AG09319 (cell line): ENCODE results near the gene RAPGEF5.

Experiments
- DNase-seq: peaks from one replicate; pipeline ENCODE4 v3.0.0-alpha.2; 2010; ENCODE audit warnings: low read depth; ENCODE audit errors: extremely low read depth
- TF ChIP-seq, protein P1 (sequence below): IDR thresholded peaks from 2 replicates; pipeline ENCODE4 v1.5.1; 2011; ENCODE audit warnings: low read depth, mild to moderate bottlenecking, inconsistent platforms, low read length, moderate library complexity

The RAPGEF5 gene

DNA sequence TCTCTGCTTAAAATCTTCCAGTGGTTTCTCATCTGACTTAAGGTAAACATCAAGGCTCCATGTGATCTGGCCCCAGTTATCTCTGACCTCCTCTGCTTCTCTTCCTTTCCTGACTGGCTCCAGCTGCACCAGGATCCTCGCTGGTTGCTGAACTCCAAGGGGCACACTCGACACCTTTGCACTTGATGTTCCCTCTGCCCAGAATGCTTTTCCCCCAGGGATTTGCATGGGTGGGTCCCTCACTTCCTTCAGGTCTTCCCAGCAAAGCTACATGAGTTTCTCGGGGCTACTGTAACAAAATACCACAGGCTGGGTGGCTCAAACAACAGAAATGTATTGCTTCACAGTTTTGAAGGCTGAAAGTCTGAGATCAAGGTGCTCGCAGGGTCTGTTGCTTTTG is 245.3 kb downstream of the RAPGEF5 start:
- TF ChIP-seq, protein P1, sequence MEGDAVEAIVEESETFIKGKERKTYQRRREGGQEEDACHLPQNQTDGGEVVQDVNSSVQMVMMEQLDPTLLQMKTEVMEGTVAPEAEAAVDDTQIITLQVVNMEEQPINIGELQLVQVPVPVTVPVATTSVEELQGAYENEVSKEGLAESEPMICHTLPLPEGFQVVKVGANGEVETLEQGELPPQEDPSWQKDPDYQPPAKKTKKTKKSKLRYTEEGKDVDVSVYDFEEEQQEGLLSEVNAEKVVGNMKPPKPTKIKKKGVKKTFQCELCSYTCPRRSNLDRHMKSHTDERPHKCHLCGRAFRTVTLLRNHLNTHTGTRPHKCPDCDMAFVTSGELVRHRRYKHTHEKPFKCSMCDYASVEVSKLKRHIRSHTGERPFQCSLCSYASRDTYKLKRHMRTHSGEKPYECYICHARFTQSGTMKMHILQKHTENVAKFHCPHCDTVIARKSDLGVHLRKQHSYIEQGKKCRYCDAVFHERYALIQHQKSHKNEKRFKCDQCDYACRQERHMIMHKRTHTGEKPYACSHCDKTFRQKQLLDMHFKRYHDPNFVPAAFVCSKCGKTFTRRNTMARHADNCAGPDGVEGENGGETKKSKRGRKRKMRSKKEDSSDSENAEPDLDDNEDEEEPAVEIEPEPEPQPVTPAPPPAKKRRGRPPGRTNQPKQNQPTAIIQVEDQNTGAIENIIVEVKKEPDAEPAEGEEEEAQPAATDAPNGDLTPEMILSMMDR: no peak
- DNase-seq: no peak

DNA sequence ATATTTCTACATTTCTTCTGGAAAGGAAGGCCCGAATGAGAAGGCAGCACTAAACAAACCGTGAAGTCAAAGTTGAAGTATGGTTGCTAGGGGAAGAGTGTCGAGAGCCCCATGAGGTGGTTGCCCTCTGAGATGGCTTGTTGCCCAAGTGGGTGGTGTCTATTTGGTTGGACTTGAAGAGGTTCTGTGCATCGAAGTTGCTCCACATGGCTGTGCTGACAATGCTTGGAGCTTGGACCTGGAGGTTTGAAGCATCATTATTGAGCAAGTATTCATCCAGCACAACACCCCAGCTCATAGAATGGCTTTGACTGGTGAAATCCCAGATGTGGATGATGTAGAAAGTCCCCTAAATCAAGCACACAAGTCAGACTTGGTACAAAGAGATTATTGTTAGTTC is 246.1 kb downstream of the RAPGEF5 start:
- DNase-seq: no peak
- TF ChIP-seq, protein P1: no peak

DNA sequence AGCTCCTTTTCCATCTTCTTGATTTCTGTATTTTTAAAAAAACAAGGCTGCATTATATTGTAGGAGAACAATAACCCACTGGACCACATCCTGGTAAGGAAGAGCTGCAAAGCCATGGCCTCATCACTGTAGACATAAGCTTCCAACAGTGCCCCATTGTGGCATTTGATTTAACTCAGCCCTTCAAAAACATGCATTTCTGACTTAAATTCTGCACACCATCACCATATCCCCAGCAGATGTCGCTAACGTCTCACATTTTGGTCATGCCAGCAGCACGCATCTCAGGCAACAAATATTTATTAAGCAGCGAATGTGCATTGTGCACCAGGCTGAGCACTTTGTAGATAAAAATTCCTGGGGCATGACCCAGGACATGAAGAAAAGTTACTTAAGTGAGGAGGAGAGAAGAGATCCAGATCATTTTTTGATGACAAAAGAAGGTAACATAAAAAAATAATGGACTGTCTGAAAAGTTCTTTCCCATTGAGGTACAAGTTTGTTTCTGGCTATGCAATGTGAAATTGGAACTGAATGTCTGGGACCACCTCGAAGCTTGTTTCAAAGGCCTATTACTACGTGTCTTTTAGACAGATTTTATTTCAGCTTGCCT is 246.6 kb downstream of the RAPGEF5 start:
- TF ChIP-seq, protein P1: peak; percentile 83

DNA sequence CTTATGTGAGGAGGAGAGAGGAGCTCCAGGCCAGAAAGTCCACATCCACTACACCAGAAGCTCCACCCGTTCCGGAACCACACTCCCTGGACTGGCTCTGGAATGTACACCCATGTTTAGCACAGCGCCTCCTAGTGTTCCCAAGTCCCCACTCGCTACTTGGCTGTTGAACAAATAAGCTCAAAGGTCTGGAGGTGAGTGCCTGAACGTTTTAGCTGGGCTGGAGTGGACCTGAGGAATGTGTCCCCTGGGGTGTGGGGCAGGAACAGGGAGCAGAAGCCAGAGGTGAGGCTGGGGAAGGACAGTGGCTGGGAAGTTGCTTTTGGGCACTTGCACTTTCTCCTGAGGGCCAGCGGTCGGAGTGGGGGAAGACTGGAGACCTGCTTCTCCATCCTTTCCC is 247.2 kb downstream of the RAPGEF5 start:
- TF ChIP-seq, protein P1: peak; percentile 41
- no peak for DNase-seq

More for the DNA sequence above, 246.6 kb downstream of the RAPGEF5 start:
- DNase-seq: peak; percentile 70

DNA sequence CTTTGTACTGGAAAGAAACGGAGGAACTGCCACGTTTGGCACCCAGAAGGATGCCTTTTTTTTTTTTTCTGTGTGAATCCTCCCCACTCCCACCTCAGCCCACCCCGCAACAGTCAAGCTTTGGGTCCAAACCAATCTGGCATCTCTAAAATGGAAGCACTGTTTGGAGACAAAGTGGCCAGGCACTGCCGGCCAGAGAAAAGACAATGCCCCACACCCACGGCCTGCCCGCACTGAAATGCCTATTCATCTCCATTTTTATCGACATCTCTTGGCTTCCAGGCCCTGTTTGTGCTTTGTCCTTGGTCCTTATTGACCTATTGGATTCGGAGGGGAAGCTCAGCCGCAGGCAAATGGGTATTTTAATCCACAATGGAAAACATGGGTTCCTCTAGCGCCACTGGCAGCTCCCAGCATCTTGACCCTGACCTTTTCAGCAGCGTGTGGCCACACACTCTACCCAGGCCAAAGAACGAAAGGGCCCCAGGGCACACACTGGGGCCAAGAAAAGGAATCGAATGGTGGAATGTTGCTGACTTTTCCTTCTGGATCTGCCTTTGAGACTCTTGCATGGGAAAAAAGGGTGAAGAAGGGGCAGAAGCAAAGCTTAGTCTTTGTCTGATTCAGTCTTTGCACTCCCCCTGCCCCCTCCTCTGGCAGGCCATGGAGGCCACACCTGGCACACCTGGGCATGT is 248.7 kb downstream of the RAPGEF5 start:
- TF ChIP-seq, protein P1: no peak
- no peak for DNase-seq

DNA sequence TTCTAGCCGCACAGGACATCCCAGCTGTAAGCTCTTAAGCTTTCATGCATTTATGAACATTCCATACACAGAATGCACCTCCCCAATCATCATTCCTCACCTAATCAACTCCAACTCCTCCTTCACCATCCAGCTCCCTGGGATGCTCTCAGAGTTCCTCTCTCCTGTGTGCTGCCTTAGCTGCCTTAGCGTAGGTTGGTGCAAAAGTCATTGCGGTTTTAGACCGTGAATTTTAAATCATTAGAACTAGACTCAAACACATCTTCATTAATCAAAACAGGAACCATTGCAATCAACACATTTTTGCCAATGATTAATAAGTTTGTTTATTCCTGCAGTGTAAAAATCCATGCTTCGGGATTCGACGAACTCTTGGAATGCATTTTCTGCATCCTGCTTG is 251.4 kb downstream of the RAPGEF5 start:
- no peak for DNase-seq
- TF ChIP-seq, protein P1: no peak

DNA sequence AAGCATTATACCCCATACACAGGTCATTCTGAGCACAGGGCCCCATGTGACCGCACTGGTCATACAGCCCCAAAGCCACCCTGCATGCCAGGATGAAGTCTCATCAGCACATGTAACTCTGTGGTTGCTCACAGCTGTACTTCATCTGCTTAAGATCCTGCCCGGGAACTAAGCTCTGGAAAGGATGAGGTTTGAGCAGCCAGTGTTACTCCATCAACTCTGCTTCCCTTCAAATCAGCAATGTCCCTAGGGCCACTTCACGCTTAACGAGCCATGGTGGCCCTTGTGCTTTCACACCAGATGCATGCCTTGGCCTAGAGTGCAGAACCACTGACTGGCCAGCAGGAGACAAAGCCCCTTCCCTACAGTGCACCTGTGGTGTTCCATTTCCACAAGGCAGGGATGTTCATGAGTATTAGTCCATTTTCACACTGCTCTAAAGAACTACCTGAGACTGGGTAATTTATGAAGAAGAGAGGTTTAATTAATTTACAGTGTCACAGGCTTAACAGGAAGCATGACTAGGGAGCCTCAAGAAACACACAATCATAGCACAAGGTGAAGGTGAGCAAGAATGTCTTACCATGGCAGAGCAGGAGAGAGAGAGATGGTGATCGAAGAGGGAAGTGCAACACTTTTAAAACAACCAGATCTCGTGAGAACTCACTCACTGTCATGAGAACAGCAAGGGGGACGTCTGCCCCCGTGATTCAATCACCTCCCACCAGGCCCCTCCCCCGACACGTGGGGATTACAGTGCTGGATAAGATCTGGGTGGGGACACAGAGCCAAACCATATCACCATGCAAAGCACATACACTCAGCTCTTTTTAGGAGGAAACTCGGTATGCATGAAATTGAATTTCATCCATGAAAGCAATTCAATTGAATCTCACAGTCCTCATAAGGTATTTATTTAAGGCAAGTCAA is 262.3 kb downstream of the RAPGEF5 start:
- DNase-seq: no peak
- TF ChIP-seq, protein P1: no peak
